ENCODE results near the gene NRP1. TPM values are rescaled to one million over a fixed set of nuclear protein-coding genes. Genes with fewer than 3 reads are reported as not detected.
"Not testable (repeated sequence)": the region's sequence is repeated elsewhere in the genome, so short reads cannot be mapped to it uniquely, and the experiment has no call there.

The NRP1 gene
- total RNA-seq, 1 donor from 2014 or later = 175 TPM

GRCh38 chr10:33150889-33151288 lies 183.6 kb downstream of the NRP1 start:
- DNase-seq (no peak), ATAC-seq (no peak)
- intact Hi-C loops (cut with micrococcal nuclease) = no loop called here

GRCh38 chr10:33150146-33150545 lies 184.3 kb downstream of the NRP1 start:
- intact Hi-C loops (cut with micrococcal nuclease) = no loop called here
- ATAC-seq = peak; percentile 46

GRCh38 chr10:33147013-33147310 lies 187.5 kb downstream of the NRP1 start:
- intact Hi-C loops (cut with micrococcal nuclease) = no loop called here
- ATAC-seq = no peak
- DNase-seq = no peak

More at GRCh38 chr10:33150146-33150545, 184.3 kb downstream of the NRP1 start:
- DNase-seq = no peak

- intact Hi-C loops (cut with micrococcal nuclease) = no loop called here
- no peak for ATAC-seq
- no peak for DNase-seq
Measured at GRCh38 chr10:33146189-33147012, 188.1 kb downstream of the NRP1 start.

GRCh38 chr10:33145451-33146188 lies 188.8 kb downstream of the NRP1 start:
- no peak for ATAC-seq
- no peak for DNase-seq
- intact Hi-C loops (cut with micrococcal nuclease) = no loop called here

GRCh38 chr10:33143160-33143728 lies 191.2 kb downstream of the NRP1 start:
- ATAC-seq (peak; percentile 5), DNase-seq (no peak)
- intact Hi-C loops (cut with micrococcal nuclease) = no loop called here

GRCh38 chr10:33142295-33142694 lies 192.2 kb downstream of the NRP1 start:
- peak; percentile 93 for ATAC-seq
- intact Hi-C loops (cut with micrococcal nuclease) = no loop called here
- peak; percentile 51 for DNase-seq

GRCh38 chr10:33141251-33141650 lies 193.2 kb downstream of the NRP1 start:
- no peak for DNase-seq
- intact Hi-C loops (cut with micrococcal nuclease) = no loop called here
- ATAC-seq = no peak

- intact Hi-C loops (cut with micrococcal nuclease) = no loop called here
- no peak for ATAC-seq
- DNase-seq = no peak
Measured at GRCh38 chr10:33139181-33139646, 195.3 kb downstream of the NRP1 start.

- ATAC-seq; intact Hi-C loops (cut with micrococcal nuclease); DNase-seq: not testable (repeated sequence)
Measured at GRCh38 chr10:33138686-33139085, 195.8 kb downstream of the NRP1 start.

GRCh38 chr10:33137356-33138005 lies 197.0 kb downstream of the NRP1 start:
- ATAC-seq = no peak

GRCh38 chr10:33136781-33137180 lies 197.7 kb downstream of the NRP1 start:
- ATAC-seq (no peak), DNase-seq (no peak)
- intact Hi-C loops (cut with micrococcal nuclease) = no loop called here

More at GRCh38 chr10:33137356-33138005, 197.0 kb downstream of the NRP1 start:
- no peak for DNase-seq
- intact Hi-C loops (cut with micrococcal nuclease) = no loop called here

- intact Hi-C loops (cut with micrococcal nuclease) = no loop called here
- DNase-seq = no peak
- ATAC-seq = no peak
Measured at GRCh38 chr10:33136271-33136670, 198.2 kb downstream of the NRP1 start.

GRCh38 chr10:33134011-33134751 lies 200.3 kb downstream of the NRP1 start:
- ATAC-seq (peak; percentile 65), DNase-seq (no peak)
- intact Hi-C loops (cut with micrococcal nuclease) = no loop called here

GRCh38 chr10:33133557-33133956 lies 200.9 kb downstream of the NRP1 start:
- DNase-seq (no peak), ATAC-seq (no peak)
- intact Hi-C loops (cut with micrococcal nuclease) = no loop called here

GRCh38 chr10:33132626-33133025 lies 201.8 kb downstream of the NRP1 start:
- no peak for ATAC-seq
- DNase-seq = no peak
- intact Hi-C loops (cut with micrococcal nuclease) = no loop called here

GRCh38 chr10:33129996-33130386 lies 204.5 kb downstream of the NRP1 start:
- ATAC-seq = no peak
- DNase-seq = no peak
- intact Hi-C loops (cut with micrococcal nuclease) = no loop called here

- intact Hi-C loops (cut with micrococcal nuclease) = no loop called here
- DNase-seq (peak; percentile 55), ATAC-seq (peak; percentile 74)
Measured at GRCh38 chr10:33129141-33129995, 205.1 kb downstream of the NRP1 start.

All from left ventricle myocardium superior (tissue), 1 donor.